HG03103 (cell line): ENCODE results near the gene ZDHHC8.
"Not testable (repeated sequence)": the region's sequence is repeated elsewhere in the genome, so short reads cannot be mapped to it uniquely, and the experiment has no call there.

Experiments used
- ATAC-seq: cut with Tn5 transposase; IDR thresholded peaks from one replicate; pipeline ENCODE4 v1.9.1; 2021; ENCODE audit warnings: low read depth; ENCODE audit not compliant: unreplicated experiment

The ZDHHC8 gene

GRCh38 chr22:20156042-20156389 is 24.4 kb downstream of the ZDHHC8 start:
- no peak for ATAC-seq

- no peak for ATAC-seq
Observed at GRCh38 chr22:20156611-20157429, 25.2 kb downstream of the ZDHHC8 start.

GRCh38 chr22:20157430-20158183 is 26.0 kb downstream of the ZDHHC8 start:
- ATAC-seq: no peak

- ATAC-seq: no peak
Observed at GRCh38 chr22:20158391-20159036, 26.9 kb downstream of the ZDHHC8 start.

- no peak for ATAC-seq
Observed at GRCh38 chr22:20159076-20159475, 27.5 kb downstream of the ZDHHC8 start.

- not testable (repeated sequence) for ATAC-seq
Observed at GRCh38 chr22:20159531-20159930, 27.9 kb downstream of the ZDHHC8 start.

- ATAC-seq: no peak
Observed at GRCh38 chr22:20160041-20160440, 28.4 kb downstream of the ZDHHC8 start.

- ATAC-seq: no peak
Observed at GRCh38 chr22:20164863-20165262, 33.3 kb downstream of the ZDHHC8 start.

- no peak for ATAC-seq
Observed at GRCh38 chr22:20165421-20165820, 33.8 kb downstream of the ZDHHC8 start.

- ATAC-seq: no peak
Observed at GRCh38 chr22:20165913-20166312, 34.3 kb downstream of the ZDHHC8 start.

- no peak for ATAC-seq
Observed at GRCh38 chr22:20166703-20167102, 35.1 kb downstream of the ZDHHC8 start.

GRCh38 chr22:20167643-20168322 is 36.2 kb downstream of the ZDHHC8 start:
- no peak for ATAC-seq

- ATAC-seq: no peak
Observed at GRCh38 chr22:20169253-20169822, 37.7 kb downstream of the ZDHHC8 start.

GRCh38 chr22:20170170-20170569 is 38.6 kb downstream of the ZDHHC8 start:
- no peak for ATAC-seq

GRCh38 chr22:20171288-20172140 is 39.9 kb downstream of the ZDHHC8 start:
- no peak for ATAC-seq

- no peak for ATAC-seq
Observed at GRCh38 chr22:20172141-20172613, 40.6 kb downstream of the ZDHHC8 start.

- no peak for ATAC-seq
Observed at GRCh38 chr22:20173246-20173645, 41.6 kb downstream of the ZDHHC8 start.

GRCh38 chr22:20173772-20174171 is 42.2 kb downstream of the ZDHHC8 start:
- ATAC-seq: no peak

GRCh38 chr22:20174785-20175596 is 43.4 kb downstream of the ZDHHC8 start:
- no peak for ATAC-seq
